Parathyroid adenoma (tissue), 2 donors: ENCODE measurements around the gene CERK.
"Not testable (repeated sequence)": the region's sequence is repeated elsewhere in the genome, so short reads cannot be mapped to it uniquely, and the experiment has no call there.

ENCODE experiments used
- H2AFZ ChIP-seq: fragments of 300-600 bp; sonication (generic); one replicate; pipeline ENCODE4 v1.7.0; 2017; ENCODE audit warnings: antibody characterized with exemption, mild to moderate bottlenecking
- H3K27ac ChIP-seq: fragments of 300-600 bp; sonication (generic); one replicate; pipeline ENCODE4 v1.7.0; 2017
- H3K27me3 ChIP-seq: fragments of 300-600 bp; sonication (generic); one replicate; pipeline ENCODE4 v1.7.0; 2017; ENCODE audit warnings: low read length; ENCODE audit not compliant: control insufficient read depth, insufficient read depth
- H3K36me3 ChIP-seq: fragments of 300-600 bp; sonication (generic); one replicate; pipeline ENCODE4 v1.7.0; 2017; ENCODE audit warnings: low read length; ENCODE audit not compliant: control insufficient read depth, insufficient read depth
- H3K4me1 ChIP-seq: fragments of 300-600 bp; sonication (generic); one replicate; pipeline ENCODE4 v1.7.0; 2017; ENCODE audit warnings: control low read depth
- H3K4me2 ChIP-seq: fragments of 300-600 bp; sonication (generic); one replicate; pipeline ENCODE4 v1.7.0; 2017; ENCODE audit warnings: low read length
- H3K4me3 ChIP-seq: fragments of 300-600 bp; sonication (generic); one replicate; pipeline ENCODE4 v1.7.0; 2017; ENCODE audit warnings: low read depth, low read length
- H3K79me2 ChIP-seq: fragments of 300-600 bp; sonication (generic); one replicate; pipeline ENCODE4 v1.7.0; 2017; ENCODE audit warnings: control low read depth
- H3K9ac ChIP-seq: fragments of 300-600 bp; sonication (generic); one replicate; pipeline ENCODE4 v1.7.0; 2017; ENCODE audit warnings: mild to moderate bottlenecking
- H3K9me3 ChIP-seq: fragments of 300-600 bp; sonication (generic); one replicate; pipeline ENCODE4 v1.7.0; 2017; ENCODE audit warnings: low read length; ENCODE audit not compliant: control insufficient read depth
- TF ChIP-seq, protein P1 (sequence below): fragments of 300-600 bp; sonication (generic); IDR thresholded peaks from one replicate; pipeline ENCODE4 v1.7.0; 2017; ENCODE audit warnings: antibody characterized with exemption, mild to moderate bottlenecking
- donor health status: primary hyperparathyroidism.

CERK gene

DNA sequence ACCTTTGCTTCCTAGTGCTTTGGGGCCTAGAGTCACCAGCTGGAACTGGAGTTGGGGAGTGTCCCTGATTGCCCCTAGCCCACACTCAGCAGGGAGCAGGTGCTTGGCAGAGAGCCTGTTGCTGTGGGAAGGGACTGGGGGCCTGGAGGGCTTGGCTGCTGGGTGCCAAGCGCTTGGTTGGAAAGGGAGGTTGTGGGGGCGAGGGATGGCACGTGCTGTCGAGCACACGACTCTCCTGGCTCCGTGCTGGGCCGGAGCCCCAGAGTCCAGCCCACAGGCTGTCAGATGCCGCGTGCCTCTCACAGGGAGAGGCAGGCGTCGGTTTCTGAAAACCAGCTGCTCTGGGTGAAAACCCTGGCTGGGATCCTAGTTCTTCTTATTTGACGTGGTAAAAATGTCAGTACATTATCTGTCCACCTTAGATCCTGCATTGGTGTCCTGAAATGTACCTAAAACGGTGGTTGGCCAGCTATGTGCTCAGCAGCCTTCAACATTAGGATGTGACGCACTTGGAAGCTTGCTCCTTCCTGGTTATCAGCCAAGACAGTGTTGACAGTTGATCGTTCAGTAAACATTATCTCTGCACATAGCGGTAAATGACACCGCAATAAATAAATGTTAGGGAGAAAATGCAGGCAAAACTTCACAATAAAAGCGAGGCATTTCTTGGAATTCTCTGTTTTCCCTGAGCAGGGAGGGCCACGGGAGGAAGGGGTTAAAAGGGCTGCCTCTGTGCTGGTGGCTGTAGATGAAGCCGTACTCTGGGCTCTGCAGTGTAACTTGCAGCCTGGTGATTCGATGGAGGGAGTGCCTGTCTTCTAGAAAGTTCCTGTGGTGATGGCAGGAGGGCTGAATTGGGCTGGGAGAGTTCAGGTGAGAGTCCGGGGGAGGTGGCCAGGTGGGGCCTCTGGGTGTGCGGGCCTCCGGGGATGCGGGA, 88.6 kb downstream of the CERK start:
- H3K27ac ChIP-seq = peak overlapping the region; percentile 66
- TF ChIP-seq, protein P1, sequence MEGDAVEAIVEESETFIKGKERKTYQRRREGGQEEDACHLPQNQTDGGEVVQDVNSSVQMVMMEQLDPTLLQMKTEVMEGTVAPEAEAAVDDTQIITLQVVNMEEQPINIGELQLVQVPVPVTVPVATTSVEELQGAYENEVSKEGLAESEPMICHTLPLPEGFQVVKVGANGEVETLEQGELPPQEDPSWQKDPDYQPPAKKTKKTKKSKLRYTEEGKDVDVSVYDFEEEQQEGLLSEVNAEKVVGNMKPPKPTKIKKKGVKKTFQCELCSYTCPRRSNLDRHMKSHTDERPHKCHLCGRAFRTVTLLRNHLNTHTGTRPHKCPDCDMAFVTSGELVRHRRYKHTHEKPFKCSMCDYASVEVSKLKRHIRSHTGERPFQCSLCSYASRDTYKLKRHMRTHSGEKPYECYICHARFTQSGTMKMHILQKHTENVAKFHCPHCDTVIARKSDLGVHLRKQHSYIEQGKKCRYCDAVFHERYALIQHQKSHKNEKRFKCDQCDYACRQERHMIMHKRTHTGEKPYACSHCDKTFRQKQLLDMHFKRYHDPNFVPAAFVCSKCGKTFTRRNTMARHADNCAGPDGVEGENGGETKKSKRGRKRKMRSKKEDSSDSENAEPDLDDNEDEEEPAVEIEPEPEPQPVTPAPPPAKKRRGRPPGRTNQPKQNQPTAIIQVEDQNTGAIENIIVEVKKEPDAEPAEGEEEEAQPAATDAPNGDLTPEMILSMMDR = no peak
- H3K36me3 ChIP-seq = no peaks in the 10 kb centered on the region
- H3K4me1 ChIP-seq = no peaks in the 10 kb centered on the region
- no peak overlapping the region for H2AFZ ChIP-seq
- H3K9ac ChIP-seq = no peak overlapping the region
- no peaks in the 10 kb centered on the region for H3K9me3 ChIP-seq
- no peaks in the 10 kb centered on the region for H3K79me2 ChIP-seq
- no peaks in the 10 kb centered on the region for H3K27me3 ChIP-seq
- H3K4me2 ChIP-seq = no peak overlapping the region
- H3K4me3 ChIP-seq = no peak overlapping the region

DNA sequence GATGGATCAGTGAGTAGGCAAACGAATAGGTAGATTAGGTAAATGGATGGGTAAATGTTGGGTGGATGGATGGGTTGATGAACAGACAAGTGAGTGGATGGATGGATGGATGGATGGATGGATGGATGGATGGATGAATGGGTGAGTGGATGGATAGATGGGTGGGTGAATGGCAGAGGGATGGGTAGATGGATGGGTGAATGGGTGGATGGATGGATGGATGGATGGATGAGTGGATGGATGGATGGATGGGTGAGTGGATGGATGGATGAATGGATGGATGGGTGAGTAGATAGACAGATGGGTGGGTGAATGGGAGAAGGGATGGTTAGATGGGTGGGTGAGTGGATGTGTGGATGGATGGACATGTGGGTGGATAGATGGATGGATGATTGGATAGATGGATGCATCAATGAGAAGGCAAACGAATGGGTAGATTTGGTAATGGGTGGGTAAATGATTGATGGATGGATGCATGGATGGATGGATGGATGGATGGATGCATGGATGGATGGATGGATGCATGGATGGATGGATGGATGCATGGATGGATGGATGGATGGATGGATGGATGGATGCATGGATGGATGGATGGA, 89.7 kb downstream of the CERK start:
- not testable (repeated sequence) for H3K9ac ChIP-seq, H3K4me1 ChIP-seq, H3K27ac ChIP-seq, H3K79me2 ChIP-seq, H2AFZ ChIP-seq, H3K9me3 ChIP-seq, H3K36me3 ChIP-seq, H3K27me3 ChIP-seq, H3K4me3 ChIP-seq, H3K4me2 ChIP-seq

DNA sequence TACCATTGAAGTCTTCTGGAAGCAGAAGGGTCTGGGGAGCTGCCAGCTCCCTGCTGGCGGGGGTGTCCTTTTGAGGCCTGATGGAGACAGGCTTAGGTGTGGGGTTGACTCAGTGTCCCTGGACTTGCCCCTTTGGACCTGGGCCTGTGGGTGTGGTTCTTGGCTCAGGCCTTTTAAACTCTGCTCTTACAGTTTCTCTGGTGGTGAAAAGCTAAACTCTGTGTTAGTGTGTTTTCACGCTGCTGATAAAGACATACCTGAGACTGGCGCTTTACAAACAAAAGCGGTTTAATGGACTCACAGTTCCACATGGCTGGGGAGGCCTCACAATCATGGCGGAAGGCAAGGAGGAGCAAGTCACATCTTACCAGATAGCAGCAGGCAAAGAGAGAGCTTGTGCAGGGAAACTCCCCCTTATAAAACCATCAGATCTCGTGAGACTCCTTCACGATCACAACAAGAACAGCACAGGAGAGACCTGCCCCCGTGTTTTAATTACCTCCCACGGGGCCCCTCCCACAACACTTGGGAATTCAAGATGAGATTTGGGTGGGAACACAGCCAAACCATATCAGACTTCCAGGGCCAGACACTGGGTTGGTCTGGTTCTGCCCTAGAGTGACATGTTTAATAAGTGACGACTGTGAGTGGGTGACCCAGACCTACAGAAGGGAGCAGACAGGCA, 91.4 kb downstream of the CERK start:
- no peak overlapping the region for H3K4me2 ChIP-seq
- no peak overlapping the region for H3K4me3 ChIP-seq
- no peaks in the 10 kb centered on the region for H3K79me2 ChIP-seq
- H3K9ac ChIP-seq = no peak overlapping the region
- no peak overlapping the region for H3K27ac ChIP-seq
- H3K9me3 ChIP-seq = no peaks in the 10 kb centered on the region
- H3K4me1 ChIP-seq = no peaks in the 10 kb centered on the region
- no peaks in the 10 kb centered on the region for H3K27me3 ChIP-seq
- no peaks in the 10 kb centered on the region for H3K36me3 ChIP-seq
- H2AFZ ChIP-seq = no peak overlapping the region
- TF ChIP-seq, protein P1 = no peak

DNA sequence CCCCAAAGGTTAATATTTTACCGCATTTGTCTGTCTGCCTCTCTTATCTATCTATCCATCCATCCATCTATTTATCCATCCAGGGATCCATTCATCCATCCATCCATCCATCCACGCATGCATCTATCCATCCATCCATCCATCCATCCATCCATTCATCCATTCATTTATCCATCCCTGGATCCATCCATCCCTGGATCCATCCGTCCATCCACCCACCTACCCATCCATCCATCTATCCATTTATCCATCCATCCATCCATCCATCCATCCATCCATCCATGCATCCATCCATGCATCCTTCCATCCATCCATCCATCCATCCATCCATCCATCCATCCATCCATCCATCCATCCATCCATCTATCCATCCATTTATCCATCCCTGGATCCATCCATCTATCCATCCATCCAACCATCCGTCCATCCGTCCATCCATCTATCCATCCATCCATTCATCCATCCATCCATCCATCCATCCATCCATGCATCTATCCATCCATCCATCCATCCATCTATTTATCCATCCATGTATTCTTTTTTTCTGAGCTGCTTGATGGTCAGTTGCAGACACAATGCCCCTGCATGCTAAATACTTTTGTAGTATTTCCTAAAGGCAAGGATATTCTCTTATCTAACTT, 95.1 kb downstream of the CERK start:
- H3K79me2 ChIP-seq, H3K36me3 ChIP-seq, H3K9ac ChIP-seq, H3K9me3 ChIP-seq, H3K4me1 ChIP-seq, H3K27me3 ChIP-seq, H3K4me2 ChIP-seq, H3K4me3 ChIP-seq, H2AFZ ChIP-seq, H3K27ac ChIP-seq: not testable (repeated sequence)

DNA sequence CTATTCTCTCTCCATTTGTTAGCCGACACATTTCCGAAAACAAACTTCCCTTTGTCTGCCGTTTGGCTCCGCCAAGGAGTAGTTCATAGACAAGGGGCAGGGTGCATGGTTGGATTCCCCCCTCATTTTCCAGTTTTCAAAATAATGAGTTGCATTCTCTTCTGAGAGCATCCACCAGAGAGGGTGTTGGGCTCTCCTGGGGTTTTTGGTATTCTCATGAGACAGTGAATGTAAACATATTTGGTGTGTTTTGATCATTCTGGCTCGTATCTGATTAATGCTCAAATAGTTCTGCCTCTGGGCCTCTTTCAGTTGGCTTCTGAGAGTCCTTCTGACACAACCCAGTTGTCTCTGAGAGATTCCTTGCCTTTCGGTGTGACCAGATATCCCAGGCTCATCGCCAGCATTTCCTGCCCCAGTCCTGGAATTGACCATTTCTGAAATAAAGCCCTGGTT, 96.2 kb downstream of the CERK start:
- no peak overlapping the region for H3K4me3 ChIP-seq
- no peaks in the 10 kb centered on the region for H3K36me3 ChIP-seq
- H3K79me2 ChIP-seq = no peaks in the 10 kb centered on the region
- H3K4me1 ChIP-seq = no peaks in the 10 kb centered on the region
- H3K9ac ChIP-seq = no peak overlapping the region
- no peak overlapping the region for H3K27ac ChIP-seq
- no peaks in the 10 kb centered on the region for H3K27me3 ChIP-seq
- H3K9me3 ChIP-seq = no peaks in the 10 kb centered on the region
- H2AFZ ChIP-seq = no peak overlapping the region
- no peak overlapping the region for H3K4me2 ChIP-seq
- TF ChIP-seq, protein P1 = no peak
